Spleen (tissue), 11 donors: ENCODE measurements around the gene ZNF878. TPM values are rescaled to one million over a fixed set of nuclear protein-coding genes. Genes with fewer than 3 reads are reported as not detected.
"Not testable (repeated sequence)": the region's sequence is repeated elsewhere in the genome, so short reads cannot be mapped to it uniquely, and the experiment has no call there.

ENCODE experiments used
- DNase-seq: peaks from one replicate; pipeline ENCODE4 v3.0.0-alpha.2; 2020
- H3K27ac ChIP-seq, 8 donors: fragments of 200-600 bp; sonication (generic) in 7 of 8; 1 replicate in 4 of 8; 2 replicates in 4 of 8; pipeline versions ENCODE4 v1.5.0 to v1.8.0; 2016 to 2021; ENCODE audit warnings: inconsistent platforms in 4 of 8, mild to moderate bottlenecking in 4 of 8, moderate library complexity in 1 of 8
- H3K27me3 ChIP-seq, 7 donors: fragments of 200-600 bp; sonication (generic) in 6 of 7; replicated peaks in 1 of 7; 1 replicate in 4 of 7; 2 replicates in 3 of 7; pipeline versions ENCODE4 v1.5.0 to v1.8.0; 2016 to 2021; ENCODE audit warnings: inconsistent platforms in 3 of 7, mild to moderate bottlenecking in 1 of 7
- H3K36me3 ChIP-seq, 6 donors: fragments of 200-600 bp; sonication (generic) in 5 of 6; 1 replicate in 4 of 6; 2 replicates in 2 of 6; pipeline versions ENCODE4 v1.5.0 to v1.8.0; 2016 to 2021; ENCODE audit warnings: inconsistent platforms in 2 of 6
- H3K4me1 ChIP-seq, 6 donors: fragments of 200-600 bp; sonication (generic) in 5 of 6; 1 replicate in 3 of 6; 2 replicates in 3 of 6; pipeline versions ENCODE4 v1.5.0 to v1.8.0; 2016 to 2021; ENCODE audit warnings: inconsistent platforms in 3 of 6
- H3K4me3 ChIP-seq, 8 donors: fragments of 200-600 bp; sonication (generic) in 7 of 8; 1 replicate in 4 of 8; 2 replicates in 4 of 8; pipeline versions ENCODE4 v1.5.0 to v1.8.0; 2016 to 2021; ENCODE audit warnings: inconsistent platforms in 4 of 8, mild to moderate bottlenecking in 4 of 8, moderate library complexity in 2 of 8
- H3K9me3 ChIP-seq, 8 donors: fragments of 200-600 bp; sonication (generic) in 7 of 8; 1 replicate in 4 of 8; 2 replicates in 4 of 8; pipeline versions ENCODE4 v1.5.0 to v1.8.0; 2016 to 2021; ENCODE audit warnings: inconsistent platforms in 4 of 8
- CTCF ChIP-seq, 11 experiments: fragments of 200-600 bp in 7 of 11; fragments of 450-650 bp in 4 of 11; sonication (generic) in 4 of 11; IDR thresholded peaks in 8 of 11; conservative IDR thresholded peaks in 3 of 11; 1 replicate in 7 of 11; 2 replicates in 4 of 11; pipeline versions ENCODE4 v1.4.0 to v1.8.0; 2016 to 2021; ENCODE audit warnings: antibody characterized with exemption in 11 of 11, inconsistent platforms in 4 of 11, mild to moderate bottlenecking in 1 of 11
- POLR2A ChIP-seq, 3 donors: fragments of 450-650 bp; IDR thresholded peaks; one replicate each; pipeline ENCODE4 v1.5.1; 2017; ENCODE audit warnings: antibody characterized with exemption in 3 of 3, mild to moderate bottlenecking in 1 of 3
- POLR2AphosphoS5 ChIP-seq, 3 donors: sonication (generic); formaldehyde crosslinking; IDR thresholded peaks; one replicate each; pipeline ENCODE4 v1.5.1; 2017; ENCODE audit warnings: antibody characterized with exemption in 3 of 3
- WGBS, 5 donors: extraction: QIAGEN DNeasy Blood & Tissue Kit in 3 of 5; methylation state at CpG; one replicate each; pipeline versions ENCODE4 v1.1.5 to v1.1.7; 2013 to 2018; 5-methylcytosine and 5-hydroxymethylcytosine counted together
- intact Hi-C: fragments of 100-400 bp; cut with DNase I; formaldehyde crosslinking; loops from one replicate; pipeline ENCODE4 v1.15.0; 2023; ENCODE audit warnings: low total_unique reads
- polyA plus RNA-seq, 3 donors: library from polyadenylated mRNA; stranded (reverse); fragments of 200-250 nt; gene quantifications; one replicate each; pipeline ENCODE4 v1.2.1, GENCODE V29; 2013
- total RNA-seq, 7 donors: library from RNA; depleted of rRNA in 3 of 7; stranded (reverse); fragments of >200 nt in 3 of 7; fragmentation: NEBNext Ultra II Directional in 4 of 7; extraction: Animal tissue kit (Norgen Biotek cat#: 25700) in 4 of 7; gene quantifications; one replicate each; pipeline versions ENCODE4 v1.1.0 to v1.2.1, GENCODE V29; 2016 to 2021
- donor health status: healthy with polysubstance abuse.
- donor health status: DM: no; HTN: no; CAD: no; lungs with moderate emphysema.
- donor health status: DM: no; HTN: no; CAD: no.
- donor health status: Bipolar disorder and iron deficiency.
- donor health status: healthy.
- donor health status: DM: no; HTN: no; CAD: no.
- donor health status: DM: yes; HTN: yes; CAD: no.

The ZNF878 gene
- total and polyA plus RNA-seq, 10 donors: 0.05 to 0.36 (median 0.15) TPM; not detected in 6

GRCh38 chr19:12092956-12093355, 40.2 kb upstream of the ZNF878 start:
- intact Hi-C loops: no loop called here
- H3K4me3 ChIP-seq: peak overlapping the region; percentile 45 to 75 (median 58)
- H3K27ac ChIP-seq: peak overlapping the region in 6 of 8 donors; percentile 71 to 88 (median 80)
- no peaks in the 10 kb centered on the region for H3K36me3 ChIP-seq
- no peak for DNase-seq
- 17 to 26% (median 21%) methylated on average over 10 of the region's 10 CpGs for WGBS, 5 donors
- no peaks in the 10 kb centered on the region for H3K27me3 ChIP-seq
- H3K4me1 ChIP-seq: peaks cover 0 to 34% (median 15%) of the 10 kb centered on the region in 6 donors
- peaks cover 0 to 3% (median under 1%) of the 10 kb centered on the region in 8 donors for H3K9me3 ChIP-seq
- TF ChIP-seq POLR2AphosphoS5 (IDR thresholded peaks at IDR 0.05) (no peak), POLR2A (IDR thresholded peaks at IDR 0.05) (no peak), CTCF (IDR thresholded peaks at IDR 0.05 in 8 of 11, conservative IDR thresholded peaks at IDR 0.05 in 3 of 11) (no peak)

- intact Hi-C loops: no loop called here
- Histone ChIP-seq H3K36me3 (no peaks in the 10 kb centered on the region), H3K27me3 (no peaks in the 10 kb centered on the region), H3K27ac (peak overlapping the region; percentile 27 to 88 (median 79)), H3K9me3 (no peaks in the 10 kb centered on the region), H3K4me1 (peaks cover 0 to 34% (median 15%) of the 10 kb centered on the region in 6 donors), H3K4me3 (peak overlapping the region; percentile 45 to 75 (median 58))
- peak; percentile 26 to 76 (median 69) for TF ChIP-seq POLR2AphosphoS5 (IDR thresholded peaks at IDR 0.05)
- TF ChIP-seq CTCF (IDR thresholded peaks at IDR 0.05 in 8 of 11, conservative IDR thresholded peaks at IDR 0.05 in 3 of 11): no peak
- no peak for TF ChIP-seq POLR2A (IDR thresholded peaks at IDR 0.05)
- 1% methylated on average over 51 to 53 of the region's 53 CpGs for WGBS, 5 donors
- peak; percentile 93 for DNase-seq
Measured at GRCh38 chr19:12092065-12092867, 39.5 kb upstream of the ZNF878 start.

GRCh38 chr19:12090807-12091206, 38.0 kb upstream of the ZNF878 start:
- Histone ChIP-seq H3K27ac (no peak overlapping the region), H3K36me3 (no peaks in the 10 kb centered on the region), H3K9me3 (peaks cover 0 to 5% (median under 1%) of the 10 kb centered on the region in 8 donors), H3K27me3 (no peaks in the 10 kb centered on the region), H3K4me3 (no peak overlapping the region), H3K4me1 (peaks cover 0 to 34% (median 15%) of the 10 kb centered on the region in 6 donors)
- intact Hi-C loops: no loop called here
- DNase-seq: peak; percentile 85
- 54 to 63% (median 59%) methylated on average over 5 of the region's 5 CpGs for WGBS, 5 donors
- TF ChIP-seq POLR2A (IDR thresholded peaks at IDR 0.05): no peak
- TF ChIP-seq CTCF (IDR thresholded peaks at IDR 0.05 in 8 of 11, conservative IDR thresholded peaks at IDR 0.05 in 3 of 11): peak; percentile 17 to 77 (median 57)

- Histone ChIP-seq H3K27ac (no peak overlapping the region), H3K9me3 (peaks cover 0 to 60% (median 52%) of the 10 kb centered on the region in 8 donors), H3K36me3 (no peaks in the 10 kb centered on the region), H3K4me1 (no peaks in the 10 kb centered on the region), H3K27me3 (no peaks in the 10 kb centered on the region), H3K4me3 (no peak overlapping the region)
- no peak for DNase-seq
- 84 to 97% (median 91%) methylated on average over 5 of the region's 5 CpGs for WGBS, 5 donors
- no peak for TF ChIP-seq CTCF (IDR thresholded peaks at IDR 0.05 in 8 of 11, conservative IDR thresholded peaks at IDR 0.05 in 3 of 11)
- no peak for TF ChIP-seq POLR2AphosphoS5 (IDR thresholded peaks at IDR 0.05)
- no peak for TF ChIP-seq POLR2A (IDR thresholded peaks at IDR 0.05)
- intact Hi-C loops: no loop called here
Measured at GRCh38 chr19:12085074-12085818, 32.5 kb upstream of the ZNF878 start.

- H3K27ac ChIP-seq, intact Hi-C loops, H3K27me3 ChIP-seq, H3K4me3 ChIP-seq, H3K4me1 ChIP-seq, DNase-seq: not testable (repeated sequence)
- H3K9me3 ChIP-seq: peaks cover 14 to 79% (median 71%) of the 10 kb centered on the region in 8 donors
- peaks cover 0 to 15% (median 0%) of the 10 kb centered on the region in 6 donors for H3K36me3 ChIP-seq
- WGBS, 5 donors: 89 to 98% (median 93%) methylated on average over 6 of the region's 6 CpGs
Measured at GRCh38 chr19:12083336-12083735, 30.6 kb upstream of the ZNF878 start.
